Neural crest cell (in vitro differentiated cells): ENCODE data around the gene CCL16. TPM values are rescaled to one million over a fixed set of nuclear protein-coding genes. Genes with fewer than 3 reads are reported as not detected.

Experiments used
- DNase-seq: peaks from one replicate; pipeline ENCODE4 v3.0.0; 2021; ENCODE audit warnings: low read depth, mixed read lengths, low spot score
- H3K27ac Mint-ChIP-seq: one replicate; pipeline ENCODE4 v1.8.0; 2021; ENCODE audit warnings: mild to moderate bottlenecking, mixed read lengths; ENCODE audit not compliant: unreplicated experiment
- H3K27me3 Mint-ChIP-seq: 2 replicates; pipeline ENCODE4 v1.8.0; 2021; ENCODE audit warnings: low read depth, mild to moderate bottlenecking, mixed read lengths
- H3K36me3 Mint-ChIP-seq: 2 replicates; pipeline ENCODE4 v1.8.0; 2021; ENCODE audit warnings: low read depth, mild to moderate bottlenecking, mixed read lengths
- H3K4me1 Mint-ChIP-seq: 2 replicates; pipeline ENCODE4 v1.8.0; 2021; ENCODE audit warnings: mixed read lengths
- H3K4me3 Mint-ChIP-seq: one replicate; pipeline ENCODE4 v1.8.0; 2021; ENCODE audit warnings: mild to moderate bottlenecking, mixed read lengths
- H3K9me3 Mint-ChIP-seq: 2 replicates; pipeline ENCODE4 v1.8.0; 2021; ENCODE audit warnings: mixed read lengths
- CTCF ChIP-seq: fragments of 200-600 bp; sonication (generic); conservative IDR thresholded peaks from 2 replicates; pipeline ENCODE4 v1.5.0; 2021; ENCODE audit warnings: antibody characterized with exemption, mild to moderate bottlenecking
- total RNA-seq: library from RNA; stranded (reverse); gene quantifications from 2 replicates; pipeline ENCODE4 v1.2.1, GENCODE V29; 2021

Gene CCL16
- total RNA-seq, 1 donor from 2014 or later = not detected

- TF ChIP-seq CTCF = no peak
- no peak overlapping the region for H3K4me3 Mint-ChIP-seq
- no peaks in the 10 kb centered on the region for H3K4me1 Mint-ChIP-seq
- no peaks in the 10 kb centered on the region for H3K36me3 Mint-ChIP-seq
- H3K27me3 Mint-ChIP-seq = peaks cover 8% of the 10 kb centered on the region
- no peak overlapping the region for H3K27ac Mint-ChIP-seq
- DNase-seq = no peak
- peaks cover 5% of the 10 kb centered on the region for H3K9me3 Mint-ChIP-seq
Measured at GRCh38 chr17:35984140-35984539, 2.8 kb upstream of the CCL16 start.

GRCh38 chr17:35982409-35983191, 1.3 kb upstream of the CCL16 start:
- TF ChIP-seq CTCF = peak; percentile 1
- H3K27me3 Mint-ChIP-seq = peaks cover 14% of the 10 kb centered on the region
- H3K4me3 Mint-ChIP-seq = no peak overlapping the region
- H3K36me3 Mint-ChIP-seq = no peaks in the 10 kb centered on the region
- H3K27ac Mint-ChIP-seq = no peak overlapping the region
- H3K4me1 Mint-ChIP-seq = no peaks in the 10 kb centered on the region
- DNase-seq = no peak
- no peaks in the 10 kb centered on the region for H3K9me3 Mint-ChIP-seq

GRCh38 chr17:35981908-35982330, 622 bp upstream of the CCL16 start:
- TF ChIP-seq CTCF = peak; percentile 30
- Mint-ChIP-seq H3K4me1 (no peaks in the 10 kb centered on the region), H3K4me3 (no peak overlapping the region), H3K36me3 (no peaks in the 10 kb centered on the region), H3K27me3 (peaks cover 14% of the 10 kb centered on the region), H3K27ac (peak overlapping the region; percentile 83), H3K9me3 (no peaks in the 10 kb centered on the region)
- no peak for DNase-seq

- no peak for TF ChIP-seq CTCF
- peaks cover 19% of the 10 kb centered on the region for H3K27me3 Mint-ChIP-seq
- no peaks in the 10 kb centered on the region for H3K36me3 Mint-ChIP-seq
- DNase-seq = no peak
- no peak overlapping the region for H3K27ac Mint-ChIP-seq
- no peaks in the 10 kb centered on the region for H3K9me3 Mint-ChIP-seq
- no peak overlapping the region for H3K4me3 Mint-ChIP-seq
- peaks cover 9% of the 10 kb centered on the region for H3K4me1 Mint-ChIP-seq
Measured at GRCh38 chr17:35978346-35978745, 3.0 kb downstream of the CCL16 start.

GRCh38 chr17:35977509-35977908, 3.8 kb downstream of the CCL16 start:
- Mint-ChIP-seq H3K27ac (no peak overlapping the region), H3K36me3 (no peaks in the 10 kb centered on the region), H3K27me3 (peaks cover 19% of the 10 kb centered on the region), H3K9me3 (no peaks in the 10 kb centered on the region), H3K4me1 (peaks cover 17% of the 10 kb centered on the region), H3K4me3 (no peak overlapping the region)
- no peak for TF ChIP-seq CTCF
- no peak for DNase-seq
